ENCODE data around the gene ALPG. TPM values are rescaled to one million over a fixed set of nuclear protein-coding genes. Genes with fewer than 3 reads are reported as not detected.
"Not testable (repeated sequence)": the region's sequence is repeated elsewhere in the genome, so short reads cannot be mapped to it uniquely, and the experiment has no call there.

Gene ALPG
- total RNA-seq, 6 experiments from 2014 or later, result not detected

- no peak overlapping the region for H3K4me3 Mint-ChIP-seq
- H3K36me3 Mint-ChIP-seq (ENCODE audit: low read depth), result peaks cover 5% of the 10 kb centered on the region
- TF ChIP-seq, protein P1, sequence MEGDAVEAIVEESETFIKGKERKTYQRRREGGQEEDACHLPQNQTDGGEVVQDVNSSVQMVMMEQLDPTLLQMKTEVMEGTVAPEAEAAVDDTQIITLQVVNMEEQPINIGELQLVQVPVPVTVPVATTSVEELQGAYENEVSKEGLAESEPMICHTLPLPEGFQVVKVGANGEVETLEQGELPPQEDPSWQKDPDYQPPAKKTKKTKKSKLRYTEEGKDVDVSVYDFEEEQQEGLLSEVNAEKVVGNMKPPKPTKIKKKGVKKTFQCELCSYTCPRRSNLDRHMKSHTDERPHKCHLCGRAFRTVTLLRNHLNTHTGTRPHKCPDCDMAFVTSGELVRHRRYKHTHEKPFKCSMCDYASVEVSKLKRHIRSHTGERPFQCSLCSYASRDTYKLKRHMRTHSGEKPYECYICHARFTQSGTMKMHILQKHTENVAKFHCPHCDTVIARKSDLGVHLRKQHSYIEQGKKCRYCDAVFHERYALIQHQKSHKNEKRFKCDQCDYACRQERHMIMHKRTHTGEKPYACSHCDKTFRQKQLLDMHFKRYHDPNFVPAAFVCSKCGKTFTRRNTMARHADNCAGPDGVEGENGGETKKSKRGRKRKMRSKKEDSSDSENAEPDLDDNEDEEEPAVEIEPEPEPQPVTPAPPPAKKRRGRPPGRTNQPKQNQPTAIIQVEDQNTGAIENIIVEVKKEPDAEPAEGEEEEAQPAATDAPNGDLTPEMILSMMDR (IDR thresholded peaks at IDR 0.05), result no peak
- H3K27me3 Mint-ChIP-seq (ENCODE audit: insufficient read depth), result peaks cover 45% of the 10 kb centered on the region
- H3K9me3 Mint-ChIP-seq, result peaks cover 13% of the 10 kb centered on the region
- H3K4me1 Mint-ChIP-seq (ENCODE audit: low read depth), result no peaks in the 10 kb centered on the region; the same call in 1 of the 2 replicates
- H3K27ac Mint-ChIP-seq, result no peak overlapping the region
- DNase-seq, result no peak
Observed at GRCh38 chr2:232420463-232421188, 14.0 kb downstream of the ALPG start.

GRCh38 chr2:232421189-232421785, 14.6 kb downstream of the ALPG start:
- no peak overlapping the region for H3K27ac Mint-ChIP-seq

GRCh38 chr2:232422051-232422450, 15.4 kb downstream of the ALPG start:
- peaks cover 42% of the 10 kb centered on the region for H3K27me3 Mint-ChIP-seq (ENCODE audit: insufficient read depth)
- DNase-seq, result no peak
- no peak overlapping the region for H3K4me3 Mint-ChIP-seq
- H3K36me3 Mint-ChIP-seq (ENCODE audit: low read depth), result peaks cover 5% of the 10 kb centered on the region
- TF ChIP-seq, protein P1 (IDR thresholded peaks at IDR 0.05), result no peak
- peaks cover 13% of the 10 kb centered on the region for H3K9me3 Mint-ChIP-seq
- no peaks in the 10 kb centered on the region; the same call in 1 of the 2 replicates for H3K4me1 Mint-ChIP-seq (ENCODE audit: low read depth)
- H3K27ac Mint-ChIP-seq, result no peak overlapping the region

More at GRCh38 chr2:232421189-232421785, 14.6 kb downstream of the ALPG start:
- peaks cover 13% of the 10 kb centered on the region for H3K9me3 Mint-ChIP-seq
- DNase-seq, result no peak
- no peaks in the 10 kb centered on the region; the same call in 1 of the 2 replicates for H3K4me1 Mint-ChIP-seq (ENCODE audit: low read depth)
- TF ChIP-seq, protein P1 (IDR thresholded peaks at IDR 0.05), result no peak
- H3K4me3 Mint-ChIP-seq, result no peak overlapping the region
- H3K27me3 Mint-ChIP-seq (ENCODE audit: insufficient read depth), result peaks cover 44% of the 10 kb centered on the region
- peaks cover 5% of the 10 kb centered on the region for H3K36me3 Mint-ChIP-seq (ENCODE audit: low read depth)

DNA sequence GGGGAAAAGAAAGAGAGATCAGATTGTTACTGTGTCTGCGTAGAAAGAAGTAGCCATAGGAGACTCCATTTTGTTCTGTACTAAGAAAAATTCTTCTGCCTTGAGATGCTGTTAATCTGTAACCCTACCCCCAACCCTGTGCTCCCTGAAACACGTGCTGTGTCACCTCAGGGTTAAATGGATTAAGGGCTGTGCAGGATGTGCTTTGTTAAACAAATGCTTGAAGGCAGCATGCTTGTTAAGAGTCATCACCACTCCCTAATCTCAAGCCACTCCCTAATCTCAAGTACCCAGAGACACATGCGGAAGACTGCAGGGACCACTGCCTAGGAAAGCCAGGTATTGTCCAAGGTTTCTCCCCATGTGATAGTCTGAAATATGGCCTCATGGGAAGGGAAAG, 16.4 kb downstream of the ALPG start:
- not testable (repeated sequence) for DNase-seq; H3K4me3 Mint-ChIP-seq; H3K4me1 Mint-ChIP-seq (ENCODE audit: low read depth); H3K27ac Mint-ChIP-seq; H3K36me3 Mint-ChIP-seq (ENCODE audit: low read depth)
- peaks cover 13% of the 10 kb centered on the region for H3K9me3 Mint-ChIP-seq
- peaks cover 43% of the 10 kb centered on the region for H3K27me3 Mint-ChIP-seq (ENCODE audit: insufficient read depth)

GRCh38 chr2:232423407-232423806, 16.8 kb downstream of the ALPG start:
- H3K27ac Mint-ChIP-seq; H3K36me3 Mint-ChIP-seq (ENCODE audit: low read depth); H3K4me3 Mint-ChIP-seq; H3K4me1 Mint-ChIP-seq (ENCODE audit: low read depth); DNase-seq: not testable (repeated sequence)
- H3K9me3 Mint-ChIP-seq, result peaks cover 13% of the 10 kb centered on the region
- H3K27me3 Mint-ChIP-seq (ENCODE audit: insufficient read depth), result peaks cover 43% of the 10 kb centered on the region

GRCh38 chr2:232431705-232432590, 25.3 kb downstream of the ALPG start:
- no peak overlapping the region for H3K4me3 Mint-ChIP-seq

More at GRCh38 chr2:232431705-232432590, 25.3 kb downstream of the ALPG start:
- H3K4me1 Mint-ChIP-seq (ENCODE audit: low read depth), result no peaks in the 10 kb centered on the region
- peaks cover 27% of the 10 kb centered on the region for H3K27me3 Mint-ChIP-seq (ENCODE audit: insufficient read depth)
- no peak overlapping the region for H3K27ac Mint-ChIP-seq
- DNase-seq, result no peak
- TF ChIP-seq, protein P1 (IDR thresholded peaks at IDR 0.05), result no peak
- H3K9me3 Mint-ChIP-seq, result no peaks in the 10 kb centered on the region
- no peaks in the 10 kb centered on the region for H3K36me3 Mint-ChIP-seq (ENCODE audit: low read depth)

Data from HFFc6 (cell line).